Aorta (tissue), 5 donors: ENCODE results near the gene CPSF4. TPM values are rescaled to one million over a fixed set of nuclear protein-coding genes. Genes with fewer than 3 reads are reported as not detected.

Experiments
- ATAC-seq: fragments of 200-7000 bp; cut with Tn5 transposase; one replicate; pipeline ENCODE4 v1.9.1; 2022; ENCODE audit warnings: moderate library complexity; ENCODE audit not compliant: low FRiP score
- DNase-seq, 2 donors: peaks; one replicate each; pipeline ENCODE4 v3.0.0-alpha.2; 2020
- H3K27ac ChIP-seq, 2 donors: one replicate each; pipeline ENCODE4 v1.5.1; 2013; ENCODE audit warnings: low read length in 2 of 2, mild to moderate bottlenecking in 2 of 2, moderate library complexity in 2 of 2, control low read depth in 1 of 2, inconsistent platforms in 1 of 2, low read depth in 1 of 2
- H3K27me3 ChIP-seq, 2 donors: one replicate each; pipeline ENCODE4 v1.6.1; 2013; ENCODE audit warnings: control low read depth in 1 of 2, low read length in 1 of 2, mild to moderate bottlenecking in 1 of 2, moderate library complexity in 1 of 2; ENCODE audit not compliant: insufficient read depth in 2 of 2, control insufficient read depth in 1 of 2
- H3K36me3 ChIP-seq, 2 donors: one replicate each; pipeline ENCODE4 v1.6.1; 2013; ENCODE audit warnings: control low read depth in 1 of 2, low read length in 1 of 2, mild to moderate bottlenecking in 1 of 2; ENCODE audit not compliant: insufficient read depth in 2 of 2, control insufficient read depth in 1 of 2
- H3K4me1 ChIP-seq, 2 donors: one replicate each; pipeline ENCODE4 v1.6.1; 2013; ENCODE audit warnings: low read length in 2 of 2, control low read depth in 1 of 2, mild to moderate bottlenecking in 1 of 2, moderate library complexity in 1 of 2; ENCODE audit not compliant: insufficient read depth in 2 of 2, control insufficient read depth in 1 of 2
- H3K4me3 ChIP-seq, 2 donors: one replicate each; pipeline ENCODE4 v1.5.1; 2013; ENCODE audit warnings: low read length in 2 of 2, control low read depth in 1 of 2, mild to moderate bottlenecking in 1 of 2
- H3K9me3 ChIP-seq: one replicate; pipeline ENCODE4 v1.6.1; 2013; ENCODE audit warnings: mild to moderate bottlenecking, low read length; ENCODE audit not compliant: control insufficient read depth
- WGBS, 2 donors: extraction: QIAGEN DNeasy Blood & Tissue Kit; methylation state at CpG; one replicate each; pipeline ENCODE4 v1.1.7; 2013; 5-methylcytosine and 5-hydroxymethylcytosine counted together
- intact Hi-C, 2 donors: fragments of 100-400 bp; cut with DNase I; formaldehyde crosslinking; loops; one replicate each; pipeline versions ENCODE4 v1.14.2 to v1.15.0; 2022
- long read RNA-seq, 2 donors: library from polyadenylated mRNA; unstranded; transcript quantifications; one replicate each; pipeline ENCODE4 v2.0.0, GENCODE V29; 2020 to 2021
- polyA plus RNA-seq, 2 donors: library from polyadenylated mRNA; stranded (reverse); fragments of 200-250 nt; gene quantifications; one replicate each; pipeline ENCODE4 v1.2.3, GENCODE V29; 2013
- total RNA-seq, 2 donors: library from RNA; stranded (reverse); fragmentation: NEBNext Ultra II Directional; extraction: Animal tissue kit (Norgen Biotek cat#: 25700); gene quantifications; one replicate each; pipeline ENCODE4 v1.2.1, GENCODE V29; 2021
- donor health status: healthy with polysubstance abuse.
- donor health status: Bipolar disorder and iron deficiency.
- donor health status: DM: no; HTN: no; CAD: no.
- donor health status: DM: no; HTN: no; CAD: no.
- donor health status: DM: yes; HTN: yes; CAD: no.

The CPSF4 gene
- 10 to 100 TPM; 30.4 to 33.6 TPM for total RNA-seq
- polyA plus RNA-seq, result 10 to 100 TPM; 24.2 to 48.9 TPM
- long read RNA-seq, donor 1, transcript CPSF4-204 (8 exons, 1,738 nt), result major isoform, 9 of 49 reads
- long read RNA-seq, donor 1, transcript CPSF4-201 (8 exons, 1,691 nt), result minor isoform, 6 of 49 reads
- long read RNA-seq, donor 1, partial matches to known transcripts, result 14 of 49 reads
- long read RNA-seq, donor 1, other reads (novel, unspliced or antisense), result 14 of 49 reads
- long read RNA-seq, donor 2, transcript CPSF4-204 (8 exons, 1,738 nt), result major isoform, 7 of 26 reads
- long read RNA-seq, donor 2, transcript CPSF4-201 (8 exons, 1,691 nt), result minor isoform, 5 of 26 reads
- long read RNA-seq, donor 2, partial matches to known transcripts, result 3 of 26 reads
- long read RNA-seq, donor 2, other reads (novel, unspliced or antisense), result 9 of 26 reads

- Histone ChIP-seq H3K27ac (peak within 1 kb of the TSS in 1 of 2 donors; percentile 56), H3K36me3 (no peaks in the 10 kb centered on the region), H3K4me1 (no peaks in the 10 kb centered on the region), H3K4me3 (peak within 1 kb of the TSS; percentile 62 to 85), H3K27me3 (no peaks in the 10 kb centered on the region), H3K9me3 (no peaks in the 10 kb centered on the region)
- intact Hi-C loops, result no loop called here
- WGBS, 2 donors, result 0% methylated on average over 65 to 89 of the region's 89 CpGs
- peak; percentile 97 for ATAC-seq
- peak; percentile 97 to 99 for DNase-seq
These were observed at the start of gene CPSF4, which contains the start of gene PTCD1 for GRCh38 chr7:99438573-99439480. TSS of gene CPSF4 (plus strand) at chr7:99438943. CDS start at chr7:99439083, 140 bp downstream. TSS of gene PTCD1 (minus strand) at chr7:99438798. CDS start at chr7:99435242, 3,556 bp downstream.

DNA sequence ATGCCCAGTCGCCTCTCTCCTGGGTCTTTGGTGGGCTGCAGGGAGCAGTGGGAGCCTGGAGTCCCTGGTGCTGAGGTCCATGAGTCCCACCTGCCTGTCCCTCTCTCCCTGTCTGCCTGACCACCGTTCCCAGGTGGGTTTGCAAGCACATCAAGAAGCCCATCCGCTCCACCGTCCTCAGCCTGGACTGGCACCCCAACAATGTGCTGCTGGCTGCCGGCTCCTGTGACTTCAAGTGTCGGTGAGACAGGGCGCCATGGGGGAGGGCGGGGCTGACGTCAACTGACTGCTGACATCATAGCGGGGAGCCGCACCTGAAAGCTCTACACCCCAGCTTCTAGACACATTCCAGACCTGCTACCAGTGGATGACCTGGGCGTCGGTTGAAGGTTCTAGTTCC, 49.0 kb upstream of the CPSF4 start:
- no peak overlapping the region for H3K4me3 ChIP-seq
- DNase-seq, result no peak
- H3K9me3 ChIP-seq, result no peaks in the 10 kb centered on the region
- WGBS, 2 donors, result 90 to 91% methylated on average over 13 of the region's 13 CpGs
- ATAC-seq, result no peak
- no peak overlapping the region for H3K27ac ChIP-seq
- peaks cover 0 to 11% of the 10 kb centered on the region in 2 donors for H3K36me3 ChIP-seq
- intact Hi-C loops, result no loop called here
- no peaks in the 10 kb centered on the region for H3K27me3 ChIP-seq
- H3K4me1 ChIP-seq, result no peaks in the 10 kb centered on the region

GRCh38 chr7:99390941-99391602, 47.7 kb upstream of the CPSF4 start:
- peaks cover 0 to 11% of the 10 kb centered on the region in 2 donors for H3K36me3 ChIP-seq
- H3K4me3 ChIP-seq, result no peak overlapping the region
- no peak overlapping the region for H3K27ac ChIP-seq
- intact Hi-C loops, result no loop called here
- H3K27me3 ChIP-seq, result no peaks in the 10 kb centered on the region
- H3K4me1 ChIP-seq, result no peaks in the 10 kb centered on the region
- WGBS, 2 donors, result 94 to 96% methylated on average over 22 to 23 of the region's 23 CpGs
- H3K9me3 ChIP-seq, result no peaks in the 10 kb centered on the region
- no peak for DNase-seq
- no peak for ATAC-seq

- Histone ChIP-seq H3K4me3 (no peak overlapping the region), H3K9me3 (no peaks in the 10 kb centered on the region), H3K27me3 (no peaks in the 10 kb centered on the region), H3K27ac (no peak overlapping the region), H3K4me1 (no peaks in the 10 kb centered on the region), H3K36me3 (peaks cover 0 to 7% of the 10 kb centered on the region in 2 donors)
- DNase-seq (no peak), ATAC-seq (no peak)
- WGBS, 2 donors, result 90 to 93% methylated on average over 8 of the region's 8 CpGs
- intact Hi-C loops, result no loop called here
These were observed 46.7 kb upstream of the CPSF4 start for GRCh38 chr7:99392046-99392445.

- Histone ChIP-seq H3K9me3 (no peaks in the 10 kb centered on the region), H3K27ac (no peak overlapping the region), H3K4me1 (no peaks in the 10 kb centered on the region), H3K27me3 (no peaks in the 10 kb centered on the region), H3K4me3 (peak overlapping the region; percentile 21 to 24), H3K36me3 (peaks cover 0 to 7% of the 10 kb centered on the region in 2 donors)
- WGBS, 2 donors, result 2% methylated on average over 65 to 68 of the region's 68 CpGs
- intact Hi-C loops, result no loop called here
- DNase-seq (peak; percentile 86 to 93), ATAC-seq (peak; percentile 86)
These were observed 45.9 kb upstream of the CPSF4 start for GRCh38 chr7:99392659-99393354.

- no peak overlapping the region for H3K27ac ChIP-seq
- H3K27me3 ChIP-seq, result no peaks in the 10 kb centered on the region
- no peaks in the 10 kb centered on the region for H3K9me3 ChIP-seq
- peak overlapping the region; percentile 21 to 24 for H3K4me3 ChIP-seq
- intact Hi-C loops, result no loop called here
- 37% methylated on average over 30 of the region's 30 CpGs for WGBS, 2 donors
- H3K4me1 ChIP-seq, result no peaks in the 10 kb centered on the region
- DNase-seq (peak in 1 of 2 donors; percentile 88), ATAC-seq (peak; percentile 74)
- peaks cover 0 to 7% of the 10 kb centered on the region in 2 donors for H3K36me3 ChIP-seq
These were observed 45.2 kb upstream of the CPSF4 start for GRCh38 chr7:99393355-99394187.

- H3K27me3 ChIP-seq, result no peaks in the 10 kb centered on the region
- ATAC-seq (no peak), DNase-seq (no peak)
- intact Hi-C loops, result no loop called here
- WGBS, 2 donors, result 83 to 88% methylated on average over 4 of the region's 4 CpGs
- no peak overlapping the region for H3K27ac ChIP-seq
- H3K4me1 ChIP-seq, result no peaks in the 10 kb centered on the region
- peaks cover 0 to 7% of the 10 kb centered on the region in 2 donors for H3K36me3 ChIP-seq
- no peak overlapping the region for H3K4me3 ChIP-seq
- no peaks in the 10 kb centered on the region for H3K9me3 ChIP-seq
These were observed 44.6 kb upstream of the CPSF4 start for GRCh38 chr7:99394188-99394502.
